CD4-positive, alpha-beta memory T cell (primary cell): Measurements from ENCODE around the gene SIN3B. TPM values are rescaled to one million over a fixed set of nuclear protein-coding genes. Genes with fewer than 3 reads are reported as not detected.

Experiments
- CTCF ChIA-PET: fragments of 350-600 bp; sonication (Branson Sonifier 250); formaldehyde crosslinking; loops from one replicate; lab custom pipeline; 2021; ENCODE audit warnings: inconsistent platforms; ENCODE audit not compliant: partially characterized antibody; lab: Charles Lee
- POLR2A ChIA-PET: fragments of 350-600 bp; sonication (Branson Sonifier 250); formaldehyde crosslinking; loops from one replicate; lab custom pipeline; 2021; ENCODE audit not compliant: partially characterized antibody; lab: Charles Lee
- DNase-seq, 5 donors: peaks; one replicate each; pipeline versions ENCODE4 v3.0.0 to v3.0.0-alpha.2; 2020 to 2022; ENCODE audit warnings: mixed read lengths in 1 of 5
- H3K27ac ChIP-seq: one replicate; pipeline ENCODE4 v1.7.0; 2013; ENCODE audit warnings: low read depth, low read length
- H3K27me3 ChIP-seq: 2 replicates; pipeline ENCODE4 v1.7.0; 2013; ENCODE audit warnings: mild to moderate bottlenecking, low read length, moderate library complexity; ENCODE audit not compliant: insufficient read depth
- H3K36me3 ChIP-seq: 2 replicates; pipeline ENCODE4 v1.7.0; 2013; ENCODE audit warnings: mild to moderate bottlenecking, low read length, moderate library complexity; ENCODE audit not compliant: insufficient read depth
- H3K4me1 ChIP-seq: 2 replicates; pipeline ENCODE4 v1.7.0; 2013; ENCODE audit warnings: mild to moderate bottlenecking, low read length, moderate library complexity; ENCODE audit not compliant: insufficient read depth
- H3K4me3 ChIP-seq, 2 donors: one replicate each; pipeline ENCODE4 v1.7.0; 2013; ENCODE audit warnings: low read length in 2 of 2, mild to moderate bottlenecking in 1 of 2
- H3K9me3 ChIP-seq, 2 donors: one replicate each; pipeline ENCODE4 v1.7.0; 2013; ENCODE audit warnings: low read length in 2 of 2, control low read depth in 1 of 2; ENCODE audit not compliant: control insufficient read depth in 1 of 2
- H3K27ac Mint-ChIP-seq, 7 donors: one replicate each; pipeline ENCODE4 v1.8.0; 2020 to 2021; ENCODE audit warnings: mixed read lengths in 7 of 7, mild to moderate bottlenecking in 6 of 7, inconsistent platforms in 3 of 7, moderate library complexity in 3 of 7
- H3K27me3 Mint-ChIP-seq, 2 donors: one replicate each; pipeline ENCODE4 v1.8.0; 2020 to 2021; ENCODE audit warnings: mixed read lengths in 2 of 2
- H3K36me3 Mint-ChIP-seq, 2 donors: one replicate each; pipeline ENCODE4 v1.8.0; 2020 to 2021; ENCODE audit warnings: mixed read lengths in 2 of 2, inconsistent platforms in 1 of 2, mild to moderate bottlenecking in 1 of 2
- H3K4me1 Mint-ChIP-seq, 4 donors: one replicate each; pipeline ENCODE4 v1.8.0; 2020 to 2021; ENCODE audit warnings: mixed read lengths in 4 of 4, mild to moderate bottlenecking in 1 of 4
- H3K4me3 Mint-ChIP-seq, 8 donors: one replicate each; pipeline ENCODE4 v1.8.0; 2020 to 2021; ENCODE audit warnings: mixed read lengths in 8 of 8, mild to moderate bottlenecking in 7 of 8, moderate library complexity in 6 of 8, inconsistent platforms in 3 of 8
- H3K9me3 Mint-ChIP-seq, 8 donors: one replicate each; pipeline ENCODE4 v1.8.0; 2020 to 2021; ENCODE audit warnings: mixed read lengths in 8 of 8, mild to moderate bottlenecking in 5 of 8, inconsistent platforms in 3 of 8, moderate library complexity in 1 of 8
- intact Hi-C: fragments of 100-400 bp; cut with micrococcal nuclease; formaldehyde crosslinking; loops from one replicate; pipeline ENCODE4 v1.15.1; 2023
- polyA plus RNA-seq, 2 donors: library from polyadenylated mRNA; unstranded; fragments of 300-500 nt; fragmentation: Illumina TruSeq; gene quantifications; one replicate each; pipeline ENCODE4 v1.2.3, GENCODE V29; 2021
- total RNA-seq, 2 experiments: library from RNA; stranded (reverse); gene quantifications; one replicate each; pipeline ENCODE4 v1.2.3, GENCODE V29; 2021

SIN3B gene
- total and polyA plus RNA-seq, 4 experiments from 2014 or later: 1.4 to 88.4 (median 46.0) TPM

GRCh38 chr19:16920816-16921529 lies 91.8 kb downstream of the SIN3B start:
- no peak for DNase-seq
- Mint-ChIP-seq H3K4me1 (peaks cover 0 to 4% (median 0%) of the 10 kb centered on the region in 4 donors), H3K27ac (no peak overlapping the region), H3K27me3 (peaks cover 3 to 15% of the 10 kb centered on the region in 2 donors), H3K36me3 (peaks cover 1 to 9% of the 10 kb centered on the region in 2 donors), H3K9me3 (peaks cover 1 to 14% (median 6%) of the 10 kb centered on the region in 8 donors), H3K4me3 (no peak overlapping the region)
- no peaks in the 10 kb centered on the region for H3K27me3 ChIP-seq
- intact Hi-C loops: no loop called here
- H3K36me3 ChIP-seq: no peaks in the 10 kb centered on the region
- ChIA-PET CTCF (interaction anchor here (0.7 kb wide), 1 partner anchor 482 kb away, joined by 3 read pairs; no protein-coding TSS in a partner anchor), POLR2A (no interaction called here)
- no peaks in the 10 kb centered on the region for H3K4me1 ChIP-seq
- no peak overlapping the region for H3K4me3 ChIP-seq
- no peak overlapping the region for H3K27ac ChIP-seq
- no peaks in the 10 kb centered on the region for H3K9me3 ChIP-seq

GRCh38 chr19:16921766-16922591 lies 92.8 kb downstream of the SIN3B start:
- Mint-ChIP-seq H3K4me1 (peaks cover 0 to 4% (median 0%) of the 10 kb centered on the region in 4 donors), H3K36me3 (peaks cover 5 to 14% of the 10 kb centered on the region in 2 donors), H3K27ac (no peak overlapping the region), H3K9me3 (peaks cover 1 to 20% (median 14%) of the 10 kb centered on the region in 8 donors), H3K4me3 (no peak overlapping the region), H3K27me3 (peaks cover 5 to 13% of the 10 kb centered on the region in 2 donors)
- H3K27me3 ChIP-seq: no peaks in the 10 kb centered on the region
- H3K27ac ChIP-seq: no peak overlapping the region
- no peaks in the 10 kb centered on the region for H3K4me1 ChIP-seq
- intact Hi-C loops: no loop called here
- H3K9me3 ChIP-seq: no peaks in the 10 kb centered on the region
- no peaks in the 10 kb centered on the region for H3K36me3 ChIP-seq
- no peak overlapping the region for H3K4me3 ChIP-seq
- CTCF ChIA-PET: no interaction called here
- POLR2A ChIA-PET: no interaction called here
- DNase-seq: no peak

GRCh38 chr19:16922592-16922934 lies 93.4 kb downstream of the SIN3B start:
- Histone ChIP-seq H3K27me3 (no peaks in the 10 kb centered on the region), H3K36me3 (no peaks in the 10 kb centered on the region), H3K27ac (no peak overlapping the region), H3K9me3 (no peaks in the 10 kb centered on the region), H3K4me1 (no peaks in the 10 kb centered on the region), H3K4me3 (no peak overlapping the region)
- no peak overlapping the region for H3K4me3 Mint-ChIP-seq
- H3K4me1 Mint-ChIP-seq: peaks cover 0 to 4% (median 0%) of the 10 kb centered on the region in 4 donors
- no peak for DNase-seq
- peaks cover 3 to 12% of the 10 kb centered on the region in 2 donors for H3K27me3 Mint-ChIP-seq
- intact Hi-C loops: no loop called here
- peaks cover 5 to 16% of the 10 kb centered on the region in 2 donors for H3K36me3 Mint-ChIP-seq
- peak overlapping the region in 1 of 7 donors; percentile 17 for H3K27ac Mint-ChIP-seq
- CTCF ChIA-PET: no interaction called here
- peaks cover 1 to 25% (median 18%) of the 10 kb centered on the region in 8 donors for H3K9me3 Mint-ChIP-seq
- POLR2A ChIA-PET: no interaction called here

- Histone ChIP-seq H3K4me1 (no peaks in the 10 kb centered on the region), H3K9me3 (no peaks in the 10 kb centered on the region), H3K27ac (no peak overlapping the region), H3K4me3 (no peak overlapping the region), H3K27me3 (no peaks in the 10 kb centered on the region), H3K36me3 (no peaks in the 10 kb centered on the region)
- Mint-ChIP-seq H3K27me3 (peaks cover 3 to 12% of the 10 kb centered on the region in 2 donors), H3K36me3 (peaks cover 5 to 16% of the 10 kb centered on the region in 2 donors), H3K27ac (peak overlapping the region in 1 of 7 donors; percentile 17), H3K4me1 (peaks cover 0 to 4% (median 0%) of the 10 kb centered on the region in 4 donors), H3K4me3 (peak overlapping the region in 1 of 8 donors; percentile 9), H3K9me3 (peaks cover 1 to 25% (median 18%) of the 10 kb centered on the region in 8 donors)
- ChIA-PET CTCF (no interaction called here), POLR2A (no interaction called here)
- DNase-seq: no peak
- intact Hi-C loops: no loop called here
Measured at GRCh38 chr19:16922949-16923348, 93.8 kb downstream of the SIN3B start.

- DNase-seq: no peak
- peaks cover 1 to 5% of the 10 kb centered on the region in 2 donors for H3K27me3 Mint-ChIP-seq
- Histone ChIP-seq H3K36me3 (no peaks in the 10 kb centered on the region), H3K27me3 (no peaks in the 10 kb centered on the region), H3K4me3 (no peak overlapping the region), H3K27ac (no peak overlapping the region), H3K9me3 (no peaks in the 10 kb centered on the region), H3K4me1 (no peaks in the 10 kb centered on the region)
- peaks cover 5 to 11% of the 10 kb centered on the region in 2 donors for H3K36me3 Mint-ChIP-seq
- no peak overlapping the region for H3K4me3 Mint-ChIP-seq
- intact Hi-C loops: no loop called here
- POLR2A ChIA-PET: no interaction called here
- no peak overlapping the region for H3K27ac Mint-ChIP-seq
- peaks cover 0 to 33% (median 18%) of the 10 kb centered on the region in 8 donors for H3K9me3 Mint-ChIP-seq
- H3K4me1 Mint-ChIP-seq: no peaks in the 10 kb centered on the region
- CTCF ChIA-PET: no interaction called here
Measured at GRCh38 chr19:16927883-16928282, 98.7 kb downstream of the SIN3B start.

- H3K27ac ChIP-seq: no peak overlapping the region
- Mint-ChIP-seq H3K4me3 (no peak overlapping the region), H3K27ac (no peak overlapping the region), H3K9me3 (peaks cover 2 to 37% (median 20%) of the 10 kb centered on the region in 8 donors), H3K27me3 (peaks cover 1 to 5% of the 10 kb centered on the region in 2 donors), H3K36me3 (peaks cover 5 to 11% of the 10 kb centered on the region in 2 donors), H3K4me1 (no peaks in the 10 kb centered on the region)
- no peak for DNase-seq
- intact Hi-C loops: no loop called here
- CTCF ChIA-PET: no interaction called here
- no peaks in the 10 kb centered on the region for H3K4me1 ChIP-seq
- no peaks in the 10 kb centered on the region for H3K27me3 ChIP-seq
- no peaks in the 10 kb centered on the region for H3K9me3 ChIP-seq
- no peak overlapping the region for H3K4me3 ChIP-seq
- POLR2A ChIA-PET: no interaction called here
- H3K36me3 ChIP-seq: no peaks in the 10 kb centered on the region
Measured at GRCh38 chr19:16928351-16928750, 99.2 kb downstream of the SIN3B start.

GRCh38 chr19:16928916-16929315 lies 99.7 kb downstream of the SIN3B start:
- POLR2A ChIA-PET: interaction anchor here (0.5 kb wide), 1 partner anchor 930 kb away, joined by 3 read pairs; no protein-coding TSS in a partner anchor
- DNase-seq: no peak
- Histone ChIP-seq H3K9me3 (no peaks in the 10 kb centered on the region), H3K27ac (no peak overlapping the region), H3K27me3 (no peaks in the 10 kb centered on the region), H3K4me1 (no peaks in the 10 kb centered on the region), H3K4me3 (no peak overlapping the region), H3K36me3 (no peaks in the 10 kb centered on the region)
- no peak overlapping the region for H3K27ac Mint-ChIP-seq
- peaks cover 5 to 11% of the 10 kb centered on the region in 2 donors for H3K36me3 Mint-ChIP-seq
- CTCF ChIA-PET: no interaction called here
- H3K4me1 Mint-ChIP-seq: no peaks in the 10 kb centered on the region
- intact Hi-C loops: no loop called here
- H3K27me3 Mint-ChIP-seq: peaks cover 1 to 6% of the 10 kb centered on the region in 2 donors
- no peak overlapping the region for H3K4me3 Mint-ChIP-seq
- H3K9me3 Mint-ChIP-seq: peaks cover 7 to 43% (median 26%) of the 10 kb centered on the region in 8 donors
